Measurements from ENCODE around the gene NGFR.

DNA sequence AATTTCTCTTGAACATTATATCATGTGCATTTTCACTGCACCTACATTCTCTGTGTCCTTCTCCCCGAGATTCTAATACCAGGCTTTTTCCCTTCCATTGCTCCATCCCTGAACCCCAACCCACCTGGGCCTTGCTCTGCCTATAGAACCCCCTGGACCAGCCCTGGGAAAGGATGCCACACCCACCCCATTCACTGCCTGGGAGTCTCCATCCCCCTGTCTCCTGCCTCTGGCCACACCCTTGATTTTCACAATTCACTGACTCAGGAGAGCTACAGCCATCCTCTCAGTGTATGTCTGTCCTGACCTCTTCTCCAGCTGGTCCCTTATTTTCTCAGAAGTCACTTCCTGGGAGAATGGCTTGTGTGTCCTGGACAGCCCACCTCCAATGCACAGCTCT, 27.9 kb upstream of the NGFR start:
- TF ChIP-seq POLR2AphosphoS5 (IDR thresholded peaks at IDR 0.05) (no peak), EP300 (IDR thresholded peaks at IDR 0.05; ENCODE audit: low read depth) (no peak), POLR2A (IDR thresholded peaks at IDR 0.05) (no peak)
- TF ChIP-seq, protein P1, sequence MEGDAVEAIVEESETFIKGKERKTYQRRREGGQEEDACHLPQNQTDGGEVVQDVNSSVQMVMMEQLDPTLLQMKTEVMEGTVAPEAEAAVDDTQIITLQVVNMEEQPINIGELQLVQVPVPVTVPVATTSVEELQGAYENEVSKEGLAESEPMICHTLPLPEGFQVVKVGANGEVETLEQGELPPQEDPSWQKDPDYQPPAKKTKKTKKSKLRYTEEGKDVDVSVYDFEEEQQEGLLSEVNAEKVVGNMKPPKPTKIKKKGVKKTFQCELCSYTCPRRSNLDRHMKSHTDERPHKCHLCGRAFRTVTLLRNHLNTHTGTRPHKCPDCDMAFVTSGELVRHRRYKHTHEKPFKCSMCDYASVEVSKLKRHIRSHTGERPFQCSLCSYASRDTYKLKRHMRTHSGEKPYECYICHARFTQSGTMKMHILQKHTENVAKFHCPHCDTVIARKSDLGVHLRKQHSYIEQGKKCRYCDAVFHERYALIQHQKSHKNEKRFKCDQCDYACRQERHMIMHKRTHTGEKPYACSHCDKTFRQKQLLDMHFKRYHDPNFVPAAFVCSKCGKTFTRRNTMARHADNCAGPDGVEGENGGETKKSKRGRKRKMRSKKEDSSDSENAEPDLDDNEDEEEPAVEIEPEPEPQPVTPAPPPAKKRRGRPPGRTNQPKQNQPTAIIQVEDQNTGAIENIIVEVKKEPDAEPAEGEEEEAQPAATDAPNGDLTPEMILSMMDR (IDR thresholded peaks at IDR 0.05) = no peak

Measured in transverse colon (tissue), 4 donors.